Measurements from ENCODE around the gene ANKS6.

DNA sequence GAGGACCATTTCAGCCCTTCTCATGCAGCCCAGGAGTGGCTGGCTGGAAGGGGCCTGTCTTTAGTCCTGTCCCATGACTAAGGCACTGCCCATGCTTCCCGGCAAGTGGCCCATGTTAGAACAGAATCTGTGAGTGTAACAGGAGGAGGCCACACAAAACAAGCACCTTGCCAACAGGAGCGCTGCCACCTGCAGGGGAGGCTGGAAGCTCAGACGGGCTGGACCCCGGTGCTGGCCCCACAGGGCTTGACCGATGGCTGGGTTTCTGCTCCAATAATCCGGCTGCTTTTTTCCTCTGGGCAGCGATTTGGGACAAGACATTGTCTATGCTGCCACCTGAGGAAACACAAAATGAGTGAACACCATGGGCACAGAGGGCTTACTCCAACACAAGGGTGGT, 28.4 kb downstream of the ANKS6 start:
- TF ChIP-seq, protein P1, sequence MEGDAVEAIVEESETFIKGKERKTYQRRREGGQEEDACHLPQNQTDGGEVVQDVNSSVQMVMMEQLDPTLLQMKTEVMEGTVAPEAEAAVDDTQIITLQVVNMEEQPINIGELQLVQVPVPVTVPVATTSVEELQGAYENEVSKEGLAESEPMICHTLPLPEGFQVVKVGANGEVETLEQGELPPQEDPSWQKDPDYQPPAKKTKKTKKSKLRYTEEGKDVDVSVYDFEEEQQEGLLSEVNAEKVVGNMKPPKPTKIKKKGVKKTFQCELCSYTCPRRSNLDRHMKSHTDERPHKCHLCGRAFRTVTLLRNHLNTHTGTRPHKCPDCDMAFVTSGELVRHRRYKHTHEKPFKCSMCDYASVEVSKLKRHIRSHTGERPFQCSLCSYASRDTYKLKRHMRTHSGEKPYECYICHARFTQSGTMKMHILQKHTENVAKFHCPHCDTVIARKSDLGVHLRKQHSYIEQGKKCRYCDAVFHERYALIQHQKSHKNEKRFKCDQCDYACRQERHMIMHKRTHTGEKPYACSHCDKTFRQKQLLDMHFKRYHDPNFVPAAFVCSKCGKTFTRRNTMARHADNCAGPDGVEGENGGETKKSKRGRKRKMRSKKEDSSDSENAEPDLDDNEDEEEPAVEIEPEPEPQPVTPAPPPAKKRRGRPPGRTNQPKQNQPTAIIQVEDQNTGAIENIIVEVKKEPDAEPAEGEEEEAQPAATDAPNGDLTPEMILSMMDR (IDR thresholded peaks at IDR 0.05): no peak
- TF ChIP-seq POLR2A (IDR thresholded peaks at IDR 0.05) (no peak), EP300 (IDR thresholded peaks at IDR 0.05) (no peak), POLR2AphosphoS5 (IDR thresholded peaks at IDR 0.05) (no peak)

Data from stomach (tissue), 4 donors.